T-helper 1 cell treated with Interleukin-12 subunit alpha and Interleukin-12 subunit beta and Interleukin-4 antibody, amounts not matched to agents 30 μg/mL and 1 μg/mL, for 36 hours (primary cell): ENCODE data around the gene FNDC5.

Source experiments
- H3K27ac Mint-ChIP-seq: one replicate; pipeline ENCODE4 v1.8.0; 2021; ENCODE audit warnings: mild to moderate bottlenecking, mixed read lengths
- H3K27me3 Mint-ChIP-seq: one replicate; pipeline ENCODE4 v1.8.0; 2021; ENCODE audit warnings: low read depth, mixed read lengths
- H3K36me3 Mint-ChIP-seq: one replicate; pipeline ENCODE4 v1.8.0; 2021; ENCODE audit warnings: low read depth, mixed read lengths
- H3K4me1 Mint-ChIP-seq: one replicate; pipeline ENCODE4 v1.8.0; 2021; ENCODE audit warnings: low read depth, mixed read lengths
- H3K4me3 Mint-ChIP-seq: one replicate; pipeline ENCODE4 v1.8.0; 2021; ENCODE audit warnings: mild to moderate bottlenecking, moderate library complexity, mixed read lengths
- H3K9me3 Mint-ChIP-seq: one replicate; pipeline ENCODE4 v1.8.0; 2021; ENCODE audit warnings: mixed read lengths

Gene FNDC5

GRCh38 chr1:32900956-32901822, 30.5 kb upstream of the FNDC5 start, which contains the start of gene TMEM54:
TSS of gene TMEM54 (minus strand) at chr1:32901389. CDS start at chr1:32901238, 151 bp downstream.
- no peak within 1 kb of the TSS for H3K27ac Mint-ChIP-seq
- no peaks in the 10 kb centered on the region for H3K36me3 Mint-ChIP-seq
- peaks cover 72% of the 10 kb centered on the region for H3K27me3 Mint-ChIP-seq

DNA sequence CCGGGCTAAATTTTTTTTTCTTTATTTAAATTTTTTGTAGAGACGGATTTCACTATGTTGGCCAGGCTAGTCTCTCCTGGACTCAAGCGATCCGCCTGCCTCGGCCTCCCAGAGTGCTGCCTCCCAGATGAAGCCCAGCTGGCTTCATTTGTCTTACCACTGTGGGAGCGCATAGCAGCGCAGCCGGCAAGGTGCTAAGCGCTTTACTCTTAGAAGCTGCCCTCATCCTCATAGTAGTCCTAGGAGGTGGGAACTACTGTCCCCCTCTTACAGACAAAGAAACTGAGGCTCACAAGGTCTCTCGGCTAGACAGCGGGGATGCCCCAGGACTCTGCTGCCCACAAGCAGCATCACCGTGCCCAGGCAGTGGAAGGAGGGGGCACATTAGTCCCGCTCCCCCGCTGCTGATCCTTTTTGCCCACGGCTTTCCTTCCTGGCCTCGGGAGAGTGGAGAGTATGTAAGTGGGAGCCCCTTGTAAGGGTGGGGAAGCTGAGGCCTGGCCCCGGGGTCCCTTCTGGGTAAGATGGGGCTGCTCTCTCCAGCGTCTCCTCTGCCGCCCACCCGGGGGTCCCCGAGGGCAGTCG, 29.8 kb upstream of the FNDC5 start:
- Mint-ChIP-seq H3K4me3 (peak overlapping the region; percentile 59), H3K27me3 (peaks cover 73% of the 10 kb centered on the region), H3K9me3 (no peaks in the 10 kb centered on the region), H3K36me3 (no peaks in the 10 kb centered on the region), H3K27ac (no peak overlapping the region), H3K4me1 (peaks cover 4% of the 10 kb centered on the region)

More at GRCh38 chr1:32900956-32901822, 30.5 kb upstream of the FNDC5 start, which contains the start of gene TMEM54:
- Mint-ChIP-seq H3K4me1 (peaks cover 4% of the 10 kb centered on the region), H3K4me3 (peak within 1 kb of the TSS; percentile 74), H3K9me3 (no peaks in the 10 kb centered on the region)

- Mint-ChIP-seq H3K27ac (no peak overlapping the region), H3K9me3 (no peaks in the 10 kb centered on the region), H3K4me3 (no peak overlapping the region), H3K27me3 (peaks cover 72% of the 10 kb centered on the region), H3K4me1 (peaks cover 4% of the 10 kb centered on the region), H3K36me3 (no peaks in the 10 kb centered on the region)
Observed at GRCh38 chr1:32899586-32900296, 29.0 kb upstream of the FNDC5 start.

DNA sequence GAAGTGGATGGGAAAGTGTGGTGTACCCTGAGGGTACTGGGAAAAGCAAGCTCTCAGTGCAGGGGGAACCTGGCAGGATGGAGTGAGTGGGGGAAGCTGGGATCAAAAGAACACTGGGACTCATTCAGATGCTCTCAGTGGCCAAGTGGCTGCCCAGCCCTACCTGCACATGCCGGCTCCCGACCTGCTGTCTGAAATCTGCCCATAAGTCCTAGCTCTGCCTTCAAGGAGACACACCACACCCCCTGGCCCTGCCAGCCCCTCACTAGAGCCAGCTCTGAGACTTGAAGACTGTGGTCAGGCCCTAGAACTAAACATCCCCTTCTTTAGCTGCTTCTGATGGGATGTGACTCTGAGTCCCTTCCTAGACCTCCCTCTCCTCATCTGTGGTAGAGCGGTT, 28.2 kb upstream of the FNDC5 start:
- Mint-ChIP-seq H3K4me3 (no peak overlapping the region), H3K9me3 (no peaks in the 10 kb centered on the region), H3K27ac (no peak overlapping the region), H3K27me3 (peaks cover 73% of the 10 kb centered on the region), H3K36me3 (no peaks in the 10 kb centered on the region), H3K4me1 (peaks cover 4% of the 10 kb centered on the region)

- no peak overlapping the region for H3K4me3 Mint-ChIP-seq
- H3K36me3 Mint-ChIP-seq: no peaks in the 10 kb centered on the region
- H3K27ac Mint-ChIP-seq: no peak overlapping the region
- peaks cover 4% of the 10 kb centered on the region for H3K4me1 Mint-ChIP-seq
- H3K27me3 Mint-ChIP-seq: peaks cover 71% of the 10 kb centered on the region
- H3K9me3 Mint-ChIP-seq: no peaks in the 10 kb centered on the region
Observed at GRCh38 chr1:32898056-32898455, 27.3 kb upstream of the FNDC5 start.

DNA sequence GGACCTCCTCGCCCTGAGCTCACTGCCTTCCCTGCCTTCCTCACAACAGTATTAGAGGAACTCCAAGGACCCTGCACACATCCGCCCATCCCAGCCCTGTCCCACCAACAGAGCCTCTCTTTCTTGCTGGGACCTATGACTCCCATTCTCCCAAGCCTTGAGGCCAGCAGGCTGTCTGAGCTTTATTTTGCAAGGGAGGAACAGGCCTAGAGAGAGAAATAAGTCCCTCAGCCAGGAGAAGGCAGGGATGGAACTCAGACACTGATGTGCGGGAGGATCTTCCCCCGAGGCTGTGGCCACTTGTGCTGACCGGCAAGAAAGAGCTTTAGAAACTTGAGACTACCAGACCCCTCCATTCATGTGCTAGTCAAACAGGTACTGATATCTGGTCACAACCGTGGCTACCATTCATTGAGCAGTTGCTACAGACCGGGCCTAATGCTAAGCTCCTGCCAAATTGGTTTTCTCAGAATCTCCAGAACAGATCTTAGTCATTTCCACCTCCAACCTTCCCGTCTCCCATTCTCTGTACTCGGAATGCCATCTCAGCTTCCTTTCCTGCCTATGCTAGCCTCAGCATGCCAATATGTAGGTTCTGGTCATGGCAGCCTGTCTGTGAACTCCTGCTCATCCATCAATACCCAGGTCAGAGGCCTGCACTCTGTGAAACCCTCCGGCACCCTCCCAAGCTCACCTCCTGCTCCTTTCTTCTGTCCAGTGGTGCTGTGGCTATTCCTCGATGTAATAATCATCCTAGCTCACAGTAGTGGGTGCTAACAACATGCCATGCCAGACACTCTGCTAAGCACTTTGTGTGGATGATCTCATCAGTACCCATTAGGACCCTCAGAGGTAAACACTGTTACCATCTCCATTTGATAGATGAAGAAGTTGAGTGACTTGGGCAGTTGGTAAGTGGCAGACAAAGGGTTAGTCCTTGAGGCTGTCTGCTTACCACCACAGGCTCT, 26.7 kb upstream of the FNDC5 start:
- Mint-ChIP-seq H3K27ac (no peak overlapping the region), H3K36me3 (no peaks in the 10 kb centered on the region), H3K4me3 (no peak overlapping the region), H3K9me3 (no peaks in the 10 kb centered on the region), H3K4me1 (peaks cover 7% of the 10 kb centered on the region), H3K27me3 (peaks cover 67% of the 10 kb centered on the region)

DNA sequence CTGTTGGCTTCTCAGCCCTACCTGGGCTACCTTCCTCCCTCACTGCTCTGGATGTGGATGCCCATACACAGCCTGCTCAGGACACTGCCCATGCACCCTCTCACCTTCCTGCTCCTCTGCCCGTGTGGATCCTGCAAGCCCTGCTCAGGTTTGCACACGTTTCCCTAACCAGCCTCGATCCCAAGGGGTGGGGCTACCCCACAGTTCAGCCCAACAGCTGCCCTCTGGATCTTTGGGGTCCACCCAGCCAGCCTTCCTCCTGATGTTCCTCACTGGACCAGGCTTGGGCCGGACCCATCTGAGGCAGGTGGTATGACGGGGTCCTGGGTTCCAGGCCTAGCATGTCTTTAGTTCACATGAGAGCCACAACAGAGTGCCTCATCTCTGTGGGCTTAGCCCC, 25.7 kb upstream of the FNDC5 start:
- no peak overlapping the region for H3K27ac Mint-ChIP-seq
- H3K27me3 Mint-ChIP-seq: peaks cover 67% of the 10 kb centered on the region
- no peak overlapping the region for H3K4me3 Mint-ChIP-seq
- peaks cover 3% of the 10 kb centered on the region for H3K4me1 Mint-ChIP-seq
- H3K36me3 Mint-ChIP-seq: no peaks in the 10 kb centered on the region
- no peaks in the 10 kb centered on the region for H3K9me3 Mint-ChIP-seq

GRCh38 chr1:32895325-32896215, 24.9 kb upstream of the FNDC5 start:
- Mint-ChIP-seq H3K27ac (no peak overlapping the region), H3K27me3 (peaks cover 72% of the 10 kb centered on the region), H3K36me3 (no peaks in the 10 kb centered on the region), H3K9me3 (no peaks in the 10 kb centered on the region), H3K4me3 (no peak overlapping the region), H3K4me1 (peaks cover 3% of the 10 kb centered on the region)

GRCh38 chr1:32894681-32895080, 24.0 kb upstream of the FNDC5 start:
- Mint-ChIP-seq H3K9me3 (no peaks in the 10 kb centered on the region), H3K4me1 (peaks cover 3% of the 10 kb centered on the region), H3K27ac (no peak overlapping the region), H3K4me3 (no peak overlapping the region), H3K27me3 (peaks cover 72% of the 10 kb centered on the region), H3K36me3 (no peaks in the 10 kb centered on the region)

GRCh38 chr1:32894019-32894600, 23.4 kb upstream of the FNDC5 start:
- Mint-ChIP-seq H3K36me3 (no peaks in the 10 kb centered on the region), H3K4me1 (peaks cover 3% of the 10 kb centered on the region), H3K27ac (no peak overlapping the region), H3K27me3 (peaks cover 72% of the 10 kb centered on the region), H3K4me3 (peak overlapping the region; percentile 10), H3K9me3 (no peaks in the 10 kb centered on the region)

DNA sequence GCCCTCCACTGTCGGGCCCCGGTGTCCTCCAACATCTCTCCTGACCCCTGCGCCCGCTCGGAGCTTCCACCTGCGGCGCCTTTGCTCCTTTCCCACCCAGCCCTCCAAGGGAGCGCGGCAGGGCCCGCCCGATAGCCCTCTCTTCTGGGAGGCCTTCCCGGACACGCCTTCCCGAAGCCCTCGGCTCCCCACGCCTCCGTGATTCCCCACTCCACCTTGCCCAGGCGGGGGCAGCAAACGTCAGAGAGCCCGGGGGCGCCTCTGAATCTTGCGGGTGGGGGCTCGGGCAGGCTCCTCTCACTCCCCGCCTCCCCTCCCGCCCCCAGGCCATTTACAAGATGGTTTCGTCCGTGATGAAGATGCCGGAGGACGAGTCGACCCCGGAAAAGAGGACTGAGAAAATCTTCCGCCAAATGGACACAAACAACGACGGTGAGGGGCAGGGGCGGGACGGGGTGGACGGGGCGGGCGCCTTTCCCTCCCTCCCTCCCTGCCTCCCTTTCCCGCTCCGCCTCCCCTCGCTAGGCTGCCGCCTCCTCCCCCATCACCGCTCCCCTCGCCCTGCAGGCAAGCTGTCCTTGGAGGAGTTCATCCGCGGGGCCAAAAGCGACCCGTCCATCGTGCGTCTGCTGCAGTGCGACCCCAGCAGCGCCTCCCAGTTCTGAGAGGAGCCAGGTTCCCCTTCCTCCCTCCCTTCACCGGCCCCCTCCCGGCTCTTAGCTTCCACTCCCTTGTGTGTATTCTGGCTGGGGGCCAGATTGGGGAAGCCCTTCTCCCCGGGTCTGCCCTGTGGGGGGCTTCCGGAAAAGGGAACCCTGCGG, 22.7 kb upstream of the FNDC5 start:
- H3K27ac Mint-ChIP-seq: no peak overlapping the region
- peaks cover 69% of the 10 kb centered on the region for H3K27me3 Mint-ChIP-seq
- H3K4me3 Mint-ChIP-seq: peak overlapping the region; percentile 43

More for the DNA sequence above, 22.7 kb upstream of the FNDC5 start:
- Mint-ChIP-seq H3K9me3 (no peaks in the 10 kb centered on the region), H3K36me3 (no peaks in the 10 kb centered on the region), H3K4me1 (peaks cover 3% of the 10 kb centered on the region)
